ENCODE measurements around the gene SPINT2.
"Not testable (repeated sequence)": the region's sequence is repeated elsewhere in the genome, so short reads cannot be mapped to it uniquely, and the experiment has no call there.

The SPINT2 gene
- 4.3 to 23.9 (median 8.2) reads per million in 4 experiments for total RNA-seq

GRCh38 chr19:38264486-38265212 is at the start of gene SPINT2:
Gene SPINT2 (plus strand): TSS chr19:38264573. CDS start chr19:38264893, 320 bp downstream.
- peak; percentile 71 for DNase-seq

- DNase-seq = no peak
Observed at GRCh38 chr19:38216785-38217641, 47.4 kb upstream of the SPINT2 start.

- DNase-seq = no peak
Observed at GRCh38 chr19:38218204-38218603, 46.2 kb upstream of the SPINT2 start.

- no peak for DNase-seq
Observed at GRCh38 chr19:38219221-38219620, 45.2 kb upstream of the SPINT2 start.

GRCh38 chr19:38221421-38221820 is 43.0 kb upstream of the SPINT2 start:
- DNase-seq = no peak

- no peak for DNase-seq
Observed at GRCh38 chr19:38221919-38222830, 42.2 kb upstream of the SPINT2 start.

- DNase-seq = no peak
Observed at GRCh38 chr19:38223119-38223523, 41.3 kb upstream of the SPINT2 start.

- no peak for DNase-seq
Observed at GRCh38 chr19:38223617-38224013, 40.8 kb upstream of the SPINT2 start.

- peak; percentile 29 for DNase-seq
Observed at GRCh38 chr19:38224014-38224862, 40.1 kb upstream of the SPINT2 start, which contains the start of gene DPF1. Gene DPF1 (minus strand): TSS chr19:38224222. CDS start chr19:38224142, 80 bp downstream.

- DNase-seq = not testable (repeated sequence)
Observed at GRCh38 chr19:38224863-38225218, 39.5 kb upstream of the SPINT2 start.

- no peak for DNase-seq
Observed at GRCh38 chr19:38227287-38228004, 36.9 kb upstream of the SPINT2 start.

GRCh38 chr19:38228005-38228377 is 36.4 kb upstream of the SPINT2 start:
- no peak for DNase-seq

GRCh38 chr19:38228491-38229439 is 35.6 kb upstream of the SPINT2 start:
- DNase-seq = no peak

- peak; percentile 40 for DNase-seq
Observed at GRCh38 chr19:38229585-38230073, 34.7 kb upstream of the SPINT2 start.

GRCh38 chr19:38230506-38231133 is 33.8 kb upstream of the SPINT2 start:
- not testable (repeated sequence) for DNase-seq

GRCh38 chr19:38231918-38232317 is 32.5 kb upstream of the SPINT2 start:
- no peak for DNase-seq

- DNase-seq = peak; percentile 52
Observed at GRCh38 chr19:38233740-38234251, 30.6 kb upstream of the SPINT2 start.

GRCh38 chr19:38234615-38235014 is 29.8 kb upstream of the SPINT2 start:
- no peak for DNase-seq

- no peak for DNase-seq
Observed at GRCh38 chr19:38239816-38240215, 24.6 kb upstream of the SPINT2 start.

Data from effector CD8-positive, alpha-beta T cell (primary cell).